ENCODE results near the gene SLC16A7. TPM values are rescaled to one million over a fixed set of nuclear protein-coding genes. Genes with fewer than 3 reads are reported as not detected.

SLC16A7 gene
- total and polyA plus RNA-seq, 10 of the 15 experiments (the other 5 are each of a cell fraction or from before 2014, with no cell fraction given) = 1.5 to 12.9 (median 6.7) TPM

- TF ChIP-seq E2F4 (IDR thresholded peaks at IDR 0.05; ENCODE audit: low read depth, low read length) = no peak
- no peak for TF ChIP-seq NRF1 (conservative IDR thresholded peaks at IDR 0.05; ENCODE audit: low read depth, low read length)
- no peak for TF ChIP-seq ETV6 (conservative IDR thresholded peaks at IDR 0.05 in 1 of 2, IDR thresholded peaks at IDR 0.05 in 1 of 2; ENCODE audit: borderline replicate concordance in 1 of 2, low read depth in 1 of 2)
- no peak for TF ChIP-seq CEBPZ (IDR thresholded peaks at IDR 0.05; ENCODE audit: low read depth, low read length)
- TF ChIP-seq ZBED1 (IDR thresholded peaks at IDR 0.05; ENCODE audit: borderline replicate concordance) = no peak
- TF ChIP-seq STAT3 (IDR thresholded peaks at IDR 0.05; ENCODE audit: low read depth, low read length) = no peak
- TF ChIP-seq MXI1 (IDR thresholded peaks at IDR 0.05; ENCODE audit: low read depth, low read length) = no peak
- no peak for TF ChIP-seq CREM (IDR thresholded peaks at IDR 0.05; ENCODE audit: low read depth)
- no peak for TF ChIP-seq TCF12 (IDR thresholded peaks at IDR 0.05; ENCODE audit: low read depth, low read length)
Observed at GRCh38 chr12:59615392-59616165, 19.8 kb downstream of the SLC16A7 start (continued).
